ENCODE measurements around the gene LRCH1.

DNA sequence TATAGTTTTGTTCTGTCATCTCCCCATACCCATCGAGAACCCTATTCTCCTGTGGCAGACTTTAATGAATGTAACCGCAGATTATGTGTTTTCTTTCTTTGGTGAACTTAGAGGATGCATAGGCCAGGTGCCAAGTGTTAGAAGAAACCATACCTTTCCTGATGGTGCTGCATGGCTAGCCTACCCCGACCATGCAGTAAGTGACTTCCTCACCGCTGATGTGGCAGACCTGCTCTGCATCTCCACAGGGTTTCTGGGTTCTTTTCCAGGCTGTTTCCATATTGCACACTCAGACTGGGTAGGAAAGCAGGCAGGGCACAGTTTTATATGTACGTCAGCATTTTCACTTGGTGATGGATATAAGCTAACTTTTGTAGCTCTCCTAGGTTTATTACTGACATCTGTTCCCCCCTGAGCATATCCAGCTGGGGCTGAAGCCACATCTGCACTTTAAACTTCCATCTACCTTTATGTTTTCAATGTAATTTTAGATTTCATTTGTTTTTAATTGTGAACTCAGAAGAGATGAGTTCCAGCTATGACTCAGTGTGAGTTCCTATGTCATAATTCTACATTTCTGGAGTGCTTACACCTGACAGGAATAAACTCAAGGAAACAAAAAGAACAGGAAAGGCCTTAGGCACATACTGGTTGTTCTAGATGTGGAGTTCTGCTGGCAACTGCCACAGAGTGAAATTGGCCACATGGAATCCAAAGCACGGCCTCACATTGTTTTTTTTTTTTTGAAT, 42.3 kb downstream of the LRCH1 start:
- TF ChIP-seq SP1 (IDR thresholded peaks at IDR 0.05; ENCODE audit: low read depth, low read length): no peak
- TF ChIP-seq, protein P1, sequence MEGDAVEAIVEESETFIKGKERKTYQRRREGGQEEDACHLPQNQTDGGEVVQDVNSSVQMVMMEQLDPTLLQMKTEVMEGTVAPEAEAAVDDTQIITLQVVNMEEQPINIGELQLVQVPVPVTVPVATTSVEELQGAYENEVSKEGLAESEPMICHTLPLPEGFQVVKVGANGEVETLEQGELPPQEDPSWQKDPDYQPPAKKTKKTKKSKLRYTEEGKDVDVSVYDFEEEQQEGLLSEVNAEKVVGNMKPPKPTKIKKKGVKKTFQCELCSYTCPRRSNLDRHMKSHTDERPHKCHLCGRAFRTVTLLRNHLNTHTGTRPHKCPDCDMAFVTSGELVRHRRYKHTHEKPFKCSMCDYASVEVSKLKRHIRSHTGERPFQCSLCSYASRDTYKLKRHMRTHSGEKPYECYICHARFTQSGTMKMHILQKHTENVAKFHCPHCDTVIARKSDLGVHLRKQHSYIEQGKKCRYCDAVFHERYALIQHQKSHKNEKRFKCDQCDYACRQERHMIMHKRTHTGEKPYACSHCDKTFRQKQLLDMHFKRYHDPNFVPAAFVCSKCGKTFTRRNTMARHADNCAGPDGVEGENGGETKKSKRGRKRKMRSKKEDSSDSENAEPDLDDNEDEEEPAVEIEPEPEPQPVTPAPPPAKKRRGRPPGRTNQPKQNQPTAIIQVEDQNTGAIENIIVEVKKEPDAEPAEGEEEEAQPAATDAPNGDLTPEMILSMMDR (IDR thresholded peaks at IDR 0.05 in 2 of 3, conservative IDR thresholded peaks at IDR 0.05 in 1 of 3; ENCODE audit: control insufficient read depth in 2 of 3, extremely low read depth in 1 of 3, insufficient read depth in 1 of 3, low read depth in 3 of 3, low read length in 3 of 3): no peak
- TF ChIP-seq RCOR1 (conservative IDR thresholded peaks at IDR 0.05; ENCODE audit: low read depth, low read length): no peak
- no peak for TF ChIP-seq POLR2A (IDR thresholded peaks at IDR 0.05; ENCODE audit: low read depth, low read length)
- TF ChIP-seq SUPT20H (IDR thresholded peaks at IDR 0.05; ENCODE audit: borderline replicate concordance, control insufficient read depth, low read depth, low read length): no peak
- no peak for TF ChIP-seq SIN3A (IDR thresholded peaks at IDR 0.05; ENCODE audit: low read depth, low read length)
- TF ChIP-seq, protein P2, sequence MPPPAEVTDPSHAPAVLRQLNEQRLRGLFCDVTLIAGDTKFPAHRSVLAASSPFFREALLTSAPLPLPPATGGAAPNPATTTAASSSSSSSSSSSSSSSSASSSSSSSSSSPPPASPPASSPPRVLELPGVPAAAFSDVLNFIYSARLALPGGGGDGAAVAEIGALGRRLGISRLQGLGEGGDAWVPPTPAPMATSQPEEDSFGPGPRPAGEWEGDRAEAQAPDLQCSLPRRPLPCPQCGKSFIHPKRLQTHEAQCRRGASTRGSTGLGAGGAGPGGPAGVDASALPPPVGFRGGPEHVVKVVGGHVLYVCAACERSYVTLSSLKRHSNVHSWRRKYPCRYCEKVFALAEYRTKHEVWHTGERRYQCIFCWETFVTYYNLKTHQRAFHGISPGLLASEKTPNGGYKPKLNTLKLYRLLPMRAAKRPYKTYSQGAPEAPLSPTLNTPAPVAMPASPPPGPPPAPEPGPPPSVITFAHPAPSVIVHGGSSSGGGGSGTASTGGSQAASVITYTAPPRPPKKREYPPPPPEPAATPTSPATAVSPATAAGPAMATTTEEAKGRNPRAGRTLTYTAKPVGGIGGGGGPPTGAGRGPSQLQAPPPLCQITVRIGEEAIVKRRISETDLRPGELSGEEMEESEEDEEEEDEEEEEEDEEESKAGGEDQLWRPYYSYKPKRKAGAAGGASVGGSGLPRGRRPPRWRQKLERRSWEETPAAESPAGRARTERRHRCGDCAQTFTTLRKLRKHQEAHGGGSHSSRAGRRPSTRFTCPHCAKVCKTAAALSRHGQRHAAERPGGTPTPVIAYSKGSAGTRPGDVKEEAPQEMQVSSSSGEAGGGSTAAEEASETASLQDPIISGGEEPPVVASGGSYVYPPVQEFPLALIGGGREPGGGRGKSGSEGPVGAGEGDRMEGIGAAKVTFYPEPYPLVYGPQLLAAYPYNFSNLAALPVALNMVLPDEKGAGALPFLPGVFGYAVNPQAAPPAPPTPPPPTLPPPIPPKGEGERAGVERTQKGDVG (CRISPR knock-in tag; IDR thresholded peaks at IDR 0.05): no peak
- TF ChIP-seq ZNF24 (IDR thresholded peaks at IDR 0.05): no peak
- no peak for TF ChIP-seq EZH2 (IDR thresholded peaks at IDR 0.05; ENCODE audit: borderline replicate concordance, control insufficient read depth, low read depth, low read length)
- no peak for TF ChIP-seq HDAC6 (IDR thresholded peaks at IDR 0.05; ENCODE audit: unreplicated experiment)

All from GM12878 (cell line).